ENCODE data around the gene CASP10. TPM values are rescaled to one million over a fixed set of nuclear protein-coding genes. Genes with fewer than 3 reads are reported as not detected.

The CASP10 gene
- total RNA-seq, 4 donors from 2014 or later: 6.1 to 21.4 (median 11.2) TPM

DNA sequence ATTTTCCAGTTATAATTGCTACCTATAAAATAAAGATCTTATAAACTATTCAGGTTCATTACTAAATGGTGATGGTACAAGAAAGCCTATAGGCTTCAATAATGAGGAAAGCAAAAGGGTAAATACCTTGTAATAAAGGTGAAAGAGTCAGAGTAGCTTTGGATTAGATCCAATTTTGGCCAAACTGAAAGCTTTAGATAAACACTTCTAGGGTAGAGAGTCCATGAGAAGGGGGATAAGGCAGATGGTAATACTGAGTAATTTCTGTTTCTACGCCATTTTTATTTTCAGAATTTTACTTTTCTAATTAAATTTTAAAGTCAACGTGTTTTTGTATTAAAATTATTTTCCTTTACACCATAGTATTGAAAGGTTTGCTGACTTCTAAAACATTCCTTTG is 86.8 kb downstream of the CASP10 start:
- H3K4me3 ChIP-seq: no peak overlapping the region
- H3K27me3 ChIP-seq: no peaks in the 10 kb centered on the region
- DNase-seq (ENCODE audit: low spot score in 2 of 2): no peak
- WGBS, 2 donors: 94 to 97% methylated on average over 2 of the region's 2 CpGs
- no peak overlapping the region for H3K27ac ChIP-seq
- peaks cover 0 to 48% (median 0%) of the 10 kb centered on the region in 3 donors for H3K36me3 ChIP-seq
- TF ChIP-seq POLR2A (IDR thresholded peaks at IDR 0.05) (no peak), CTCF (IDR thresholded peaks at IDR 0.05) (no peak), EP300 (IDR thresholded peaks at IDR 0.05) (no peak)
- no peaks in the 10 kb centered on the region for H3K9me3 ChIP-seq
- H3K4me1 ChIP-seq: peaks cover 0 to 2% (median 0%) of the 10 kb centered on the region in 4 donors

DNA sequence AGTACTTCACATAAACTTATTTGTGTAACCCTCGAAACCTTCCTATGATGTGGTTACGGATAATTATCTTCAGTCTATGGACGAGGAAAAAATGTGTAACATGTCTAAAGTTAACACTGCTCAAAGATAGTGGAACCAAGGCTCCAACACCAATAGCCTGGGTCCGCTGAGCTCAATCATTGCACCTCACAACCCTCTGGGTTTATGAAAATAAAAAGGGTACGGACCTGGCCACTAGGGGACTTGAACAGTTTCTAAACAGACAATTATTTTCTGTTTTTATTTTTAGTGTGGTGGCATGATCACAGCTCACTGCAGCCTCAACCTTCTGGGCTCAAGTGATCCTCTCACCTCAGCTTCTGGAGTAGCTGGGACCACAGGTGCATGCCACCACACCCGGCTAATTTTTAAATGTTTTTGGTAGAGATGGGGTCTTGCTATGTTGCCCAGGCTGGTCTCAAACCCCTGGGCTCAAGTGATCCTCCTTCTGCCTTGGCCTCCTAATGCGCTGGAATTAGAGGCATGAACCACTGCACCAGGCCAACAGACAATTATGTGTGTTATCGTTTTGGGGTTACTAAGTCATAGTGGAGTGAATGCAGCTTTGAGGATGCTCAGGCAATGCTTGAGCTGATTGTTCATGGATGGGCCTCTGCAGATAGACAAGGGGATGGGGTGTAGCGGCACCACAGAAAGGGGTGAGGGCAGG is 87.5 kb downstream of the CASP10 start:
- Histone ChIP-seq H3K4me3 (no peak overlapping the region), H3K27ac (no peak overlapping the region), H3K36me3 (peaks cover 0 to 54% (median 0%) of the 10 kb centered on the region in 3 donors), H3K4me1 (no peaks in the 10 kb centered on the region), H3K27me3 (no peaks in the 10 kb centered on the region), H3K9me3 (no peaks in the 10 kb centered on the region)
- TF ChIP-seq POLR2A (IDR thresholded peaks at IDR 0.05): no peak
- TF ChIP-seq CTCF (IDR thresholded peaks at IDR 0.05): no peak
- no peak for TF ChIP-seq EP300 (IDR thresholded peaks at IDR 0.05)
- 87 to 90% methylated on average over 9 of the region's 9 CpGs for WGBS, 2 donors
- no peak for DNase-seq (ENCODE audit: low spot score in 2 of 2)

DNA sequence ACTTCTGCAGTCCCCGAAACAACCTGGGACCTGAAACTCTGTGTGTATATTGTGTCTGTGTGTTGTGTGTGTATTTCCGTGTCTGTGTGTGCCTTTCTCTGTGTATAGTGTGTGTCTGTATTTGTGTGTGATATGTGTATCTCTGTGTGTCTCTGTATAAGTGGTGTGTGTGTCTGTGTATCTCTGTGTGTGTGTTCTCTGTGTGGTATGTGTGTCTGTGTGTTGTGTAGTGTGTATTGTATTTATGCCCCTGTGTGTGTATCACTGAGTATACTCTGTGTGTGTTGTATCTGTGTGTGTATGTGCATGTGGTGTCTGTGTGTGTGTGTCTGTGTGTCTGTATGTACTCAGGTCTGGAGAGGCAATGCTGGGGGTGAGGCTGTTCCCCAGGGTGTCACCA is 89.0 kb downstream of the CASP10 start:
- H3K27me3 ChIP-seq: no peaks in the 10 kb centered on the region
- no peak overlapping the region for H3K4me3 ChIP-seq
- no peaks in the 10 kb centered on the region for H3K9me3 ChIP-seq
- TF ChIP-seq CTCF (IDR thresholded peaks at IDR 0.05): no peak
- no peak for DNase-seq (ENCODE audit: low spot score in 2 of 2)
- no peaks in the 10 kb centered on the region for H3K4me1 ChIP-seq
- H3K36me3 ChIP-seq: peaks cover 0 to 64% (median 6%) of the 10 kb centered on the region in 3 donors
- WGBS, 2 donors: 86 to 100% methylated on average over 2 of the region's 2 CpGs
- no peak overlapping the region for H3K27ac ChIP-seq

DNA sequence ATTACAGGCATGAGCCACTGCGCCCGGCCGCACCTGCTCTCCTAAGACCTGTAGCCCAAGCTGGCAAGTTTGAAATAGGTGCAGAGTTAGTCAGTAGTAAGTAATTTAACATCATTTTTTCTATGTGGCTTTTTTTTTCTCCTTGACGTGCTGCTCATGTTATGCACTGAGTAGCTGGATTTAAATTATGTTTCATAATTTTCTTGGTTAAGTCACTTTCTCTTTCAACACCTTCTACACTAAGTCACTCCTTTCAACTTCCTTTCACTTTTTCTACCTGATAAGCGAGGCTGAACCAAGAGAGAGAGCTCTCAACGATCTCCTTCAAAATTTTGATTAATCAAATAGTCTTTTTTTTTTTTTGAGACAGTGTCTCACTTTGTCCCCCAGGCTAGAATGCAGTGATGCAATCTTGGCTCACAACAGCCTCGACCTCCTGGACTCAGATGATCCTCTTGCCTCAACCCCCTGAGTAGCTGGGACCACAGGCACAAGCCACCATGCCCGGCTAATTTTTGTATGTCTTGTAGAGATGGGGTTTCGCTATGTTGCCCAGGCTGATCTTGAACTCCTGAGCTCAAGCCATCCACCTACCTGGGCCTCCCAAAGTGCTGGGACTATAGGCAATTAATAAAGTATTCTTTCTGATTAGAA is 90.5 kb downstream of the CASP10 start:
- no peak for DNase-seq (ENCODE audit: low spot score in 2 of 2)
- H3K36me3 ChIP-seq: peaks cover 0 to 58% (median 6%) of the 10 kb centered on the region in 3 donors
- 85 to 89% methylated on average over 9 of the region's 9 CpGs for WGBS, 2 donors
- no peaks in the 10 kb centered on the region for H3K9me3 ChIP-seq
- no peak overlapping the region for H3K4me3 ChIP-seq
- H3K4me1 ChIP-seq: no peaks in the 10 kb centered on the region
- H3K27ac ChIP-seq: no peak overlapping the region
- no peaks in the 10 kb centered on the region for H3K27me3 ChIP-seq
- no peak for TF ChIP-seq POLR2A (IDR thresholded peaks at IDR 0.05)
- no peak for TF ChIP-seq CTCF (IDR thresholded peaks at IDR 0.05)
- no peak for TF ChIP-seq EP300 (IDR thresholded peaks at IDR 0.05)

DNA sequence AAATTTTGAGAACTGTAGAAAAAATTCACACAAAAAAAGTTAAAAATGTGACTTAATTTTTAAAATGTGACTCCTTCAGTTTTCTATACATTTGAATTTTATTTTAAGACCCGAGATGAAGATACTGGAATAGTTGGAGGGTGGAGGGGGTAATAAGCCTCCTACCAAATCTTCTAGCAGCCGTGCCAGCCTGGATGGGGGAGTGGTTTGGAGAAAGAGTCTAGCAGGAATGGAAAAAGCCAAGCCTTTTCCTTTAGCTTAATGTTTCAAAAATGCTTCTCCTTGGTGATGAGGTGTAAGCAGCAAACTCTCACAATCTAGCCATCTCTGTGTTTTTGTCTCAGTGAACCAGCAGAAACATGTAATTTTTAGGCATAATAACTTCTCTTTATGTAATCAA is 92.1 kb downstream of the CASP10 start:
- Histone ChIP-seq H3K27ac (no peak overlapping the region), H3K27me3 (no peaks in the 10 kb centered on the region), H3K36me3 (peaks cover 3 to 55% (median 6%) of the 10 kb centered on the region in 3 donors), H3K9me3 (no peaks in the 10 kb centered on the region), H3K4me3 (no peak overlapping the region), H3K4me1 (no peaks in the 10 kb centered on the region)
- TF ChIP-seq POLR2A (IDR thresholded peaks at IDR 0.05) (no peak), EP300 (IDR thresholded peaks at IDR 0.05) (no peak)
- 83 to 88% methylated on average over 2 of the region's 2 CpGs for WGBS, 2 donors
- DNase-seq (ENCODE audit: low spot score in 2 of 2): no peak

All from tibial nerve (tissue), 4 donors.